ENCODE results near the gene DPM1. TPM values are rescaled to one million over a fixed set of nuclear protein-coding genes. Genes with fewer than 3 reads are reported as not detected.

The DPM1 gene
- total RNA-seq, 1 donor from 2014 or later, result 30.2 TPM

GRCh38 chr20:50893620-50894019 is 64.7 kb downstream of the DPM1 start:
- H3K36me3 ChIP-seq, result peaks cover 84% of the 10 kb centered on the region
- no peaks in the 10 kb centered on the region for H3K4me1 ChIP-seq

DNA sequence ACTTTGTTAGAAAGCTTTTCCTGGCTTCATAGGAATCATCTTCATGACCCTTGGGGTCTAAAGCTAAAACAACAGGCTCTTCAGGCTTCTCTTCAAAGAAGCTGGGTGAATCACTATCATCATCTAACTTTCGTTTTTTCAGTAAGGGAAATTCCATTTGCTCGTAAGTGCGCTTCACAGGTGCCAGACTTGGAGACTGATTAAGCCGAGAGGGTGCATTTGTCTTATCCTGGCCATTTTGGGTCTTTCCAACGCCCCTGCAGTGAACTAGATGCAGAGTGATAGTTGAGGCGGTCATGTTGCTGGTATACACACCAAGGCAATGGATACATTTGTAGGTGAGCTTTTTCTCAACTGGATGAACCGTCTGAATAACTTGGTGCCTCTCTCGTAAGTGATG is 65.9 kb downstream of the DPM1 start:
- intact Hi-C loops (cut with DNase I), result no loop called here
- DNase-seq (no peak), ATAC-seq (no peak)
- Histone ChIP-seq H3K27me3 (no peaks in the 10 kb centered on the region), H3K36me3 (peaks cover 79% of the 10 kb centered on the region), H3K9me3 (no peaks in the 10 kb centered on the region), H3K4me3 (no peak overlapping the region), H3K4me1 (no peaks in the 10 kb centered on the region), H3K27ac (no peak overlapping the region)
- no peak for TF ChIP-seq CTCF (IDR thresholded peaks at IDR 0.05)

More at GRCh38 chr20:50893620-50894019, 64.7 kb downstream of the DPM1 start:
- intact Hi-C loops (cut with DNase I), result no loop called here
- DNase-seq (no peak), ATAC-seq (no peak)
- H3K27me3 ChIP-seq, result no peaks in the 10 kb centered on the region
- H3K27ac ChIP-seq, result no peak overlapping the region
- TF ChIP-seq CTCF (IDR thresholded peaks at IDR 0.05), result no peak
- no peaks in the 10 kb centered on the region for H3K9me3 ChIP-seq
- no peak overlapping the region for H3K4me3 ChIP-seq

DNA sequence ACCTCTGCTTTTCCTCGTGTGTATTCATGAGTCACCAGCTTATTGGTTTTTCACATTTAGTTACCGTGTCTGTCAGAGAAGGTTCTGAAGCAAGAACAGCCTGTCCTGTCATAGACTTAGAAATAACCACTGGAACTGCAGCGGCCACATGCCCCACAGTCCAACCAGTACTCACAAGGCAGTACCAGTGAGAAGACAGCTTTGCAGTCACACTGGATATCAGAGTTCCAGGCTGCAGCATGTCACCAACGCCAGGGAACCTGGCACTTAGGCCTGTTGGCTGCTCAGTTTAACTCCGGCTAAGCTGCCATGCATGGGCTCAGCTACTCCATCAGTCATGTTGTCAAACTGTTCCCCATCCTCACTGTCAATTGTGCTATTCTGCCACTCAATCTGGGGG is 67.2 kb downstream of the DPM1 start:
- ATAC-seq, result no peak

GRCh38 chr20:50887576-50887975 is 70.8 kb downstream of the DPM1 start:
- no peak overlapping the region for H3K27ac ChIP-seq
- intact Hi-C loops (cut with DNase I), result no loop called here
- ATAC-seq (no peak), DNase-seq (no peak)
- H3K36me3 ChIP-seq, result peaks cover 49% of the 10 kb centered on the region
- H3K27me3 ChIP-seq, result no peaks in the 10 kb centered on the region
- H3K4me3 ChIP-seq, result no peak overlapping the region
- H3K4me1 ChIP-seq, result no peaks in the 10 kb centered on the region
- no peak for TF ChIP-seq CTCF (IDR thresholded peaks at IDR 0.05)
- H3K9me3 ChIP-seq, result no peaks in the 10 kb centered on the region

More for the DNA sequence above, 67.2 kb downstream of the DPM1 start:
- H3K9me3 ChIP-seq, result no peaks in the 10 kb centered on the region
- no peaks in the 10 kb centered on the region for H3K27me3 ChIP-seq
- DNase-seq, result no peak
- H3K4me1 ChIP-seq, result no peaks in the 10 kb centered on the region
- intact Hi-C loops (cut with DNase I), result no loop called here
- no peak overlapping the region for H3K4me3 ChIP-seq
- no peak for TF ChIP-seq CTCF (IDR thresholded peaks at IDR 0.05)
- H3K36me3 ChIP-seq, result peaks cover 76% of the 10 kb centered on the region
- H3K27ac ChIP-seq, result no peak overlapping the region

- TF ChIP-seq CTCF (IDR thresholded peaks at IDR 0.05), result no peak
- intact Hi-C loops (cut with DNase I), result no loop called here
- H3K27me3 ChIP-seq, result no peaks in the 10 kb centered on the region
- no peak for DNase-seq
- H3K4me1 ChIP-seq, result no peaks in the 10 kb centered on the region
- no peak for ATAC-seq
- no peak overlapping the region for H3K4me3 ChIP-seq
- peaks cover 36% of the 10 kb centered on the region for H3K36me3 ChIP-seq
- no peaks in the 10 kb centered on the region for H3K9me3 ChIP-seq
- no peak overlapping the region for H3K27ac ChIP-seq
Measured at GRCh38 chr20:50886184-50886790, 72.0 kb downstream of the DPM1 start.

DNA sequence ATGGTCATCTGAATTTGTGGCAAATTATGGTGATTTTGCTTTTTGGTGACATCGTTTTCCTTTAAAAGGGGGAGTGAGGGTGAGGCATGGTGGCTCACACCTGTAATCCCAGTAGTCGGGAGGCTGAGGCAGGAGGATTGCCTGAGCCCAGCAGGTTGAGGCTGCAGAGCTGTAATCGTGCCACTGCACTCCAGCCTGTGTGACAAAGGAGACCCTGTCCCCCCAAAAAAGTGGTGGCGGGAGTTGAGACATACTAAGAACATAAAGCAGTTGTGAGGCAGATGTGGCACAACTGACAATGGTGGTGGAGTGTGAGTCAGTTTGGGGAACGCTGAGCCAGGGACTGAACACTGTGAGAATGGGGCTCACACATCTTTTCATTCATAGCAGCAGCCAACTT is 72.6 kb downstream of the DPM1 start:
- ATAC-seq (no peak), DNase-seq (no peak)
- Histone ChIP-seq H3K9me3 (no peaks in the 10 kb centered on the region), H3K4me1 (no peaks in the 10 kb centered on the region), H3K27me3 (no peaks in the 10 kb centered on the region), H3K27ac (no peak overlapping the region), H3K36me3 (peaks cover 31% of the 10 kb centered on the region), H3K4me3 (no peak overlapping the region)
- TF ChIP-seq CTCF (IDR thresholded peaks at IDR 0.05), result no peak
- intact Hi-C loops (cut with DNase I), result no loop called here

All from upper lobe of right lung (tissue), 1 donor.